ENCODE measurements around the gene MRPS14. TPM values are rescaled to one million over a fixed set of nuclear protein-coding genes. Genes with fewer than 3 reads are reported as not detected.

Gene MRPS14
- total and polyA plus RNA-seq, 2 experiments from 2014 or later = 26.5 to 65.8 TPM

DNA sequence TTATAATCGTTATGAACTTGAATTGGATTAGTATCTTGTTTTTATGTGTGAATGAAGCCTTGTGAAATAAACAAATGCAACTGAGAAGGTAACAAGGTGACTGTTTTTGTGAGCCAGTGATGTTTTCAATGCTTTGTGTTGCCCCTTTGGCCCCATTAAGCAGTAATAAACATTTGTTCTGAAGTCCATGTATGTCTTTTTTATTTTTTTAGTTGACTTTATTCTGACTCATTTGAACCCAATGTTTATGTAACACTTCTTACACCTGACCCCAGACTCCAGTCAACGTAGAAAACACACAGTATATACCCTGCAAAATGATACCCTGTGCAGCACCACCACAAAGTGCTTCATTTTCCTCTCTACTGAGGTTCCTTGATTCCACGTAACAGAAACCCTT lies 28.1 kb downstream of the MRPS14 start:
- Histone ChIP-seq H3K27ac (no peak overlapping the region), H3K36me3 (replicated peaks; ENCODE audit: insufficient read depth, low read depth) (no peaks in the 10 kb centered on the region), H3K79me2 (no peaks in the 10 kb centered on the region), H3K27me3 (no peaks in the 10 kb centered on the region), H3K9me2 (replicated peaks; ENCODE audit: insufficient read depth) (no peaks in the 10 kb centered on the region), H3K4me1 (ENCODE audit: insufficient read depth) (peaks cover 14% of the 10 kb centered on the region), H3K4me3 (no peak overlapping the region), H3K9me3 (ENCODE audit: low read depth) (no peaks in the 10 kb centered on the region), H3K4me2 (no peak overlapping the region), H2AFZ (no peak overlapping the region), H4K20me1 (ENCODE audit: insufficient read depth, poor library complexity, severe bottlenecking) (no peaks in the 10 kb centered on the region)
- DNase-seq (ENCODE audit: low spot score) = no peak
- 66% methylated on average over 3 of the region's 3 CpGs for WGBS (ENCODE audit: low lambda C conversion rate, missing lambda C conversion rate)
- no peak for TF ChIP-seq EZH2phosphoT487 (IDR thresholded peaks at IDR 0.05; ENCODE audit: low read depth, severe bottlenecking, unreplicated experiment)
- TF ChIP-seq, protein P1, sequence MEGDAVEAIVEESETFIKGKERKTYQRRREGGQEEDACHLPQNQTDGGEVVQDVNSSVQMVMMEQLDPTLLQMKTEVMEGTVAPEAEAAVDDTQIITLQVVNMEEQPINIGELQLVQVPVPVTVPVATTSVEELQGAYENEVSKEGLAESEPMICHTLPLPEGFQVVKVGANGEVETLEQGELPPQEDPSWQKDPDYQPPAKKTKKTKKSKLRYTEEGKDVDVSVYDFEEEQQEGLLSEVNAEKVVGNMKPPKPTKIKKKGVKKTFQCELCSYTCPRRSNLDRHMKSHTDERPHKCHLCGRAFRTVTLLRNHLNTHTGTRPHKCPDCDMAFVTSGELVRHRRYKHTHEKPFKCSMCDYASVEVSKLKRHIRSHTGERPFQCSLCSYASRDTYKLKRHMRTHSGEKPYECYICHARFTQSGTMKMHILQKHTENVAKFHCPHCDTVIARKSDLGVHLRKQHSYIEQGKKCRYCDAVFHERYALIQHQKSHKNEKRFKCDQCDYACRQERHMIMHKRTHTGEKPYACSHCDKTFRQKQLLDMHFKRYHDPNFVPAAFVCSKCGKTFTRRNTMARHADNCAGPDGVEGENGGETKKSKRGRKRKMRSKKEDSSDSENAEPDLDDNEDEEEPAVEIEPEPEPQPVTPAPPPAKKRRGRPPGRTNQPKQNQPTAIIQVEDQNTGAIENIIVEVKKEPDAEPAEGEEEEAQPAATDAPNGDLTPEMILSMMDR (IDR thresholded peaks at IDR 0.05; ENCODE audit: poor library complexity) = no peak
- TF ChIP-seq EZH2 (IDR thresholded peaks at IDR 0.05; ENCODE audit: borderline replicate concordance) = no peak

DNA sequence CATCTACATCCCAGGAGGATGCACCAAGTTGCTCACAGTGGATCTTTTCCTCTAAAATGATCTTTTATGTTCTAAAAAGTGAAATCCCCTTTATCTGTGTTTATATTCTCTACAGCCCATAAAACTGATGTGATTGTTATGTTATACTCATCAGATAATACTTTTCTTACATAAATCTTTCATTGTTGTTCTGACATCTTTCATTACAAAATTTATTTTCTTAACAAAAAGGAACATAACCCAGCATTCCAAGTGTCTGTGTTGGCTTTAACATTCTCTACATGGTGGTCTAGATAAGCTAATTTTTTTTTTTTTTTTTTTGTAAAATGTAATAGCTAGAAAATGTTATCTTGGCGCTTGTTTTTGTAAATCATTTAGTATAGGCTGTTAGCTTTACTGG lies 31.8 kb downstream of the MRPS14 start:
- Histone ChIP-seq H3K27ac (no peak overlapping the region), H3K27me3 (no peaks in the 10 kb centered on the region), H4K20me1 (ENCODE audit: insufficient read depth, poor library complexity, severe bottlenecking) (no peaks in the 10 kb centered on the region), H3K36me3 (replicated peaks; ENCODE audit: insufficient read depth, low read depth) (no peaks in the 10 kb centered on the region), H3K4me3 (no peak overlapping the region), H2AFZ (no peak overlapping the region), H3K4me2 (no peak overlapping the region), H3K9me3 (ENCODE audit: low read depth) (no peaks in the 10 kb centered on the region), H3K9me2 (replicated peaks; ENCODE audit: insufficient read depth) (no peaks in the 10 kb centered on the region), H3K4me1 (ENCODE audit: insufficient read depth) (no peaks in the 10 kb centered on the region), H3K79me2 (no peaks in the 10 kb centered on the region)
- TF ChIP-seq EZH2 (IDR thresholded peaks at IDR 0.05; ENCODE audit: borderline replicate concordance) (no peak), EZH2phosphoT487 (IDR thresholded peaks at IDR 0.05; ENCODE audit: low read depth, severe bottlenecking, unreplicated experiment) (no peak)
- TF ChIP-seq, protein P1 (IDR thresholded peaks at IDR 0.05; ENCODE audit: poor library complexity) = no peak
- DNase-seq (ENCODE audit: low spot score) = no peak
- 87% methylated on average over 1 of the region's 1 CpG for WGBS (ENCODE audit: low lambda C conversion rate, missing lambda C conversion rate)

DNA sequence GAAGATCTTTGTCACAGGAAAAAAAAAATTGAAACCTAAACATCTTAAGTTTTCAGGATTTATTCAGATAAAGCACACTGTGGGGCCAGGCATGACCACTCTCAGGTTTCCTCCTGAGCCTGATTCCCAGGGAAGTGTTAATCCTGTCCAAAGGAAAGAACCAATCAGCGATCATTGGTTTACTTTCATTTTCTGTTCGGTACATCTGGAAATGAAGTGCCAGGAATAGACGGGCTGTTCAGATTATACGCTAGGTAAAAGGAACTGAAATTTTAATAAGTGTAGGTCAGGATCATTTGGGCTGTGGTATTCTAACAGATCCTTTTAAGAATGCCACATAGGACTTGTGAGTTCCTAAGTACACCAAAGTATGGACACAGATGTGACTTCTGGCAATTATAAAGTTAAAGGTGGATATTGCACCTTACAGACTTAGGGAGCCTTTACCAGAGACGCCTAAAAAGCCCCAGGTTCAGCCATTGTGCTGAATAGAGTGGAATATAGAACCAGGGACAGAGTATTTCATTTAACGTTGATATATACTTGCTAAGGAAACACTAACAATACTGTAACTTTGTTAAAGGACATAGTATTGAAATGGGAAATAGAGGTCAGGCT lies 32.7 kb downstream of the MRPS14 start:
- H2AFZ ChIP-seq = peak overlapping the region; percentile 24
- peak overlapping the region; percentile 62 for H3K4me2 ChIP-seq
- no peaks in the 10 kb centered on the region for H3K27me3 ChIP-seq
- H3K4me3 ChIP-seq = no peak overlapping the region
- WGBS (ENCODE audit: low lambda C conversion rate, missing lambda C conversion rate) = 73% methylated on average over 6 of the region's 6 CpGs
- no peaks in the 10 kb centered on the region for H3K9me3 ChIP-seq (ENCODE audit: low read depth)
- TF ChIP-seq EZH2phosphoT487 (IDR thresholded peaks at IDR 0.05; ENCODE audit: low read depth, severe bottlenecking, unreplicated experiment) = no peak
- TF ChIP-seq, protein P1 (IDR thresholded peaks at IDR 0.05; ENCODE audit: poor library complexity) = no peak
- no peak for TF ChIP-seq EZH2 (IDR thresholded peaks at IDR 0.05; ENCODE audit: borderline replicate concordance)
- H4K20me1 ChIP-seq (ENCODE audit: insufficient read depth, poor library complexity, severe bottlenecking) = no peaks in the 10 kb centered on the region
- H3K79me2 ChIP-seq = no peaks in the 10 kb centered on the region
- H3K27ac ChIP-seq = no peak overlapping the region
- no peaks in the 10 kb centered on the region for H3K9me2 ChIP-seq (replicated peaks; ENCODE audit: insufficient read depth)
- no peak for DNase-seq (ENCODE audit: low spot score)
- H3K4me1 ChIP-seq (ENCODE audit: insufficient read depth) = no peaks in the 10 kb centered on the region
- H3K36me3 ChIP-seq (replicated peaks; ENCODE audit: insufficient read depth, low read depth) = no peaks in the 10 kb centered on the region
